HT1080 (cell line): ENCODE results near the gene NFKBIE. TPM values are rescaled to one million over a fixed set of nuclear protein-coding genes. Genes with fewer than 3 reads are reported as not detected.
"Not testable (repeated sequence)": the region's sequence is repeated elsewhere in the genome, so short reads cannot be mapped to it uniquely, and the experiment has no call there.

Experiments
- DNase-seq: peaks from one replicate; pipeline ENCODE4 v3.0.0-alpha.2; 2015; ENCODE audit warnings: low read depth
- polyA plus RNA-seq, 2 experiments: library from polyadenylated mRNA; depleted of rRNA; stranded (reverse); fragments of >200 nt; gene quantifications; 2 replicates each; pipeline ENCODE4 v1.2.3, GENCODE V29; 2015
- total RNA-seq: library from RNA; depleted of rRNA; stranded (reverse); fragments of >200 nt; shearing (Covaris generic); gene quantifications from 2 replicates; pipeline ENCODE4 v1.2.3, GENCODE V29; 2014; rRNA removed

Gene NFKBIE, protein sequence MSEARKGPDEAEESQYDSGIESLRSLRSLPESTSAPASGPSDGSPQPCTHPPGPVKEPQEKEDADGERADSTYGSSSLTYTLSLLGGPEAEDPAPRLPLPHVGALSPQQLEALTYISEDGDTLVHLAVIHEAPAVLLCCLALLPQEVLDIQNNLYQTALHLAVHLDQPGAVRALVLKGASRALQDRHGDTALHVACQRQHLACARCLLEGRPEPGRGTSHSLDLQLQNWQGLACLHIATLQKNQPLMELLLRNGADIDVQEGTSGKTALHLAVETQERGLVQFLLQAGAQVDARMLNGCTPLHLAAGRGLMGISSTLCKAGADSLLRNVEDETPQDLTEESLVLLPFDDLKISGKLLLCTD
- 11.4 and 12.5 TPM in 2 replicates for total RNA-seq
- 7.2 and 8.5 TPM in 2 replicates for polyA plus RNA-seq (2015; cell fraction: cytosol; rRNA removed)
- polyA plus RNA-seq (2015; cell fraction: nucleus; rRNA removed): 4.8 and 5.2 TPM in 2 replicates

DNA sequence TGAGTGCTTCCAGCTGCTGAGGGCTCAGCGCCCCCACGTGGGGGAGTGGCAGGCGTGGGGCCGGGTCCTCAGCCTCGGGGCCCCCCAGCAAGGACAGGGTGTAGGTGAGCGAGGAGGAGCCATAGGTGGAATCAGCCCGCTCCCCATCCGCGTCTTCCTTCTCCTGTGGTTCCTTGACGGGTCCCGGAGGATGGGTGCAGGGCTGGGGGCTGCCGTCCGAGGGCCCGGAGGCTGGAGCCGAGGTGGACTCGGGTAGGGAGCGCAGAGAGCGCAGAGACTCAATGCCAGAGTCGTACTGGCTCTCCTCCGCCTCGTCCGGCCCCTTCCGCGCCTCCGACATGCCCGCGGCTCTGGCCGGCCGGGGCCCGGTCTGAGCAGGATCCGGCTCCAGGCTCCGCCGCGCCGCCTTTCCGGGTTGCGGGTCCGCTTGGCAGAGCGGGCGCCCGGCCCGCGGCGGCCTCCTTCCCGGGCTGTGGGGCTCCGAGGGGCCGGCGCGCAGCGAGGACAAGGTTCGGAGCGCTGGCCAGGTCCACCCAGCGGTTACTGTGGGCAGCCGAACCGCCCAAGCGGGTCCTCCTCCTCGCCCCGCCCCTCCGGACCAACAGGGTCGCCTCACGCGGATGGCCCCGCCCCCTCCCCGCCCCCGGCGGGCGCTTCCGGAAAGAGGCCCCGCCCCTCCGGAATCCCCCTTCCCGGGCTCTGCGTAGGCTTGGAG, at the start of gene NFKBIE:
Gene NFKBIE, minus strand, starts transcription at position 545 of the 715 bp plus-strand sequence. Its CDS starts 205 bp downstream, at position 340.
- peak; percentile 59 for DNase-seq

DNA sequence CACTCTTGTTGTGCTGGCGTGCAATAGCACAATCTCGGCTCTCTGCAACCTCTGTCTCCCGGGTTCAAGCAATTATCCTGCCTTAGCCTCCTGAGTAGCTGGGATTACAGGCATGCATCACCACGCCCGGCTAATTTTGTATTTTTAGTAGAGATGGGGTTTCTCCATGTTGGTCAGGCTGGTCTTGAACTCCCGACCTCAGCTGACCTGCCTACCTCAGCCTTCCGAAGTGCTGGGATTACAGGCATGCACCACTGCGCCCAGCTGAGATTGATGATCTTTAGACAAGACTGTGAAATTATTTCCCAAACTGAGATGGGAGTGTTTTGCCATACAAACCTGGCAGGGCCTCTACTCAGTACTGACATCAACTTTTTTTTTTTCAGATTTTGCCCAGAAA, 49.3 kb upstream of the NFKBIE start:
- not testable (repeated sequence) for DNase-seq

DNA sequence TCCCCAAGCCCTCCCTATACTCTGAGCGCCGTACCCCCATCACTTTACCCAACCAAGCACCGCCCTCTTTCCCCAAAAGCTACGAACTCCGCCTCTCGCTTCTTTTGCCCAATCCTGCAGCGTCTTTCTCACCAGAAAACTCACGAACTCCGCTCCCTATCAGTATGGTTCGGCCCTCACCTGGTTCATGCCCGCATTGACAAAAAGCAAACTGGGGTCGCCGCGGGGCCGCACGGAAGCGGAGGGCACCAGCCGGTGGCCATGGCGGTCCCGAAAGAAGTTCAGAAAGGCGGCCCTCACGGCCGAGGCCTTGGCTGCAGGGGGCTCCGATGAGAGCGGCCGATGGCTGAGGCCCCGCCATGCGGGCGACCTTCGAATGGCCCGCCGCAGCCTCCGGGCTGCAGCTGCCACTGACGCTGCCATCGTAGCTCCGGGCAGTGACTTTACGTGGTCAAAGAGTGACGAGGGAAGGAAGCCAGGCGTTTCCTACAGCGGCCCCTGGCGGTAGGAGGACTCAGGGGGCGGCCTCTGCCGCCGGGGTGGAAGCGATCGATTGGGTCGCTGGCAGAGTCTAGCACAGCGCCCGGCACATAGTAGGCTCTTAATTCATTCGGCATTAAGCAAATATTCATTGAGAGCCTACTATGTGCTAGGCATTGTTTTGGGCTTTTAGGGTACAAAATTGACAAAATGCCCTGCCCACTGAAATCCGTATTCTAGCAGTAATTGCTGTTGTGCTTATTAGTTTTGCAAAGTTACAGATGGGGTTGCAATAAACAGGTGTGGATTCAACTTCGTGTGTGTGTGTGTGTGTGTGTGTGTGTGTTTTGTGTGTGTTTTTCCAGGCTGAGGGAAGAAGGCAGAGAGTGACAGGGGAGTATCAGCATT, 47.8 kb upstream of the NFKBIE start, which contains the start of gene AARS2:
Gene AARS2, minus strand, starts transcription at position 447 of the 888 bp plus-strand sequence. Its CDS starts 24 bp downstream, at position 423.
- DNase-seq: peak; percentile 73

DNA sequence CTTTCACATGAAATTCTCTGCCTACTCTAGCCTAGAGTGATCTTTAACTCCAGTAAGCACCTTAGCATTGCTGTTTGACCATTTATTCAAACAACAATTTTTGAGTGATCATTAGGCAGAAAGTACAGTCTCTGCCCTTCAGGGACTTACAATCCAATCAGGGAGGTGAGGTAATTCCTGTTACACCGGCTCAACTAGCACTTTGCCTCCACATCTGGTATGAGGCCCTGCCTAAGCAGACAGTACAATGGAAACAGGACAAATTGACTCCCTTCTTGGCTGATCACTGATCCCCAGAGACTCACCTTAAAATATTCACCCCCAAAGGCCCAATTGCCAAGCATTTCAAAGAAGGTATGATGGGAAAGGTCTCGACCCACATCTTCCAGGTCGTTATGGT, 46.4 kb upstream of the NFKBIE start:
- DNase-seq: no peak

DNA sequence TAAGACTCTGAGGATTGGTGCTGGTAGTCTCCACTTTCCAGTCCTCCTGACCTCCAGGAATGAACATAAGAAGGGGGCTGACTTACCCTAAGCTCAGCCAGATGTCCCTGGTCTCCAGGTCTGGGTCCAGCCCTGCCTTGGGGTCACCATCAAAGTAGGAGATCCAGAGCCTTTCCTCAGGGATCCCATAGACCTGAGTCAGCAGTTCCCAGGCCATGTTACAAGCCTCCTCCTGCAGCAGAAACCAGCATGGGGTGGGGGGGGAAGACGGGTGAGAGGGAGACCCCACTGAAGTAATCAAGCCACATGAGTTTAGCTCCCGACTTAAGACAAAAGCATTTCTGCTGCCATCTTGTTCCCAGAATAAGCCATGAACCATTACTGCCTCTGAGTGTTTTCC, 46.0 kb upstream of the NFKBIE start:
- DNase-seq: no peak

DNA sequence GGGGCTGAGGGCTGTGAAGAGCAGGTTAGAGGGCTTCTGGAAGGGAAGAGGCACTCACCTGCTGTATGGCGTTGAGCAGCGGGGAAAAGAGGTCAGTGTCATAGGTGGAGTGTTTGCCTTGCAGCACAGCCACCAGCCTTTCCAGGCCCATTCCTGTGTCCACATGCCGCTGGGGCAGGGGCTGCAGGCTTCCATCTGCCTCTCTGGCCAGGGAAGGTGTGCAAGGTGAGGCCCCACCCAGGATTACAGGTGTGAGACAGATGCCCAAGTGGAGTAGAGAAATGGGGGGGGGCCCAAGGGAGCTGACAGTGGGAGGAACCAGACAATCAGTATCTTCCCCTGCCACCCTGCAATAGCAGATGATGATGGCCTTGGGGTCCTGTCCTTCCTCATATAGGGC, 44.9 kb upstream of the NFKBIE start:
- no peak for DNase-seq

DNA sequence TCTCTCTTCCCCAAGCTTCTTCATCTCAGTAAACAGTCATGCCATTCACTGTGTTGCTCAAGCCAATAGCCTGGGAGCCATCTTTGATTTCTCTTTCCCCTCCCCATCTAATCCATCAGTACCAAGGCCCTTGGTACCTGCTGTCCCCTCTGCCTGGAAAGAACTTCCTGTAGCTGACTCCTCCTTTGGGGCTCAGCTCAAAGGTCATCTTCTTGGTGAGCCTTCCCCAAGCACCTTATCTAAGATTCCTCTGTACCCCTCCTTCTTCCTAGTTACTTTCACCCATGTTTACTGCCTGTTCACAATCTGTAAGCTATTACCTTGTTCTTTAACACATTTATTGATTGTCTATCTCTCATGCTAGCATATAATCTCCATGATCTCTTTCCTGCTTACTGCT, 44.3 kb upstream of the NFKBIE start:
- DNase-seq: no peak

DNA sequence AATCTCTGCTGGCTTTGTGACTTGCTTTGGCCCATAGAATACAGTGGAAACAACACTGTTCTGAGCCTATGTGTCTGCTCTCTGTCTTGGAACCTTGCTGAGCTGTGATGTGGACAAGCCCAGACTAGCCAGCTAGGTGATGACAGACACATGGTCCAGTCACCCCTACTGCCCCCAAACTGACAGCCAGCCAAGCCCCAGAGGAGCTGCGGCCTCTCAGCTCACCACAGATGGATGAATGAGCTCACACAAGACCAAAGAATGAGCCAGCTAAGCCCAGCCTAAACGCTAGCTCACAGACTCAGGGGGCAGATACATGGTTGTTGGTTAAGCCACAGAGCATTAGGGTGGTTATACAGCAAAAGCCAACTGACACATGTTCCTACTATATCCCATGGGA, 43.7 kb upstream of the NFKBIE start:
- DNase-seq: peak; percentile 36

DNA sequence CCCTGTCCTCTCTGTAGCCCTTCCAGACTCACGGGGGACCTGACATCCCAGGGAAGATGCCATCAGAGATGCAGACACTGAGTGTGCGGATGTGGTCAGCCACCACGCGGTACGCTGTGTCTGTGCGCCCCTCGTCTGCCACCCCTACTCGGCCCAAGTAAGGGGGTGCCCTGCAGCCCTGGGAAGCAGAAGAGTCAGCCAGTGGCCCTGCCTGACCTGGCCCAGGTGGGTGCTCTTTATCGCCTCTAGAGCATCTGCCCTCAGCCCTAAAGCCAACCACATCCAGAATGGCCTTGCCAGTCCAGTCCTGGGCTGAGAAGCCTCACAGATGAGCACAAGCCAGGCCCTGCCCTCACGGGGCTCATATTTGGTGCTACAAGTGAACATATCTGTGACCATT, 41.9 kb upstream of the NFKBIE start:
- no peak for DNase-seq

DNA sequence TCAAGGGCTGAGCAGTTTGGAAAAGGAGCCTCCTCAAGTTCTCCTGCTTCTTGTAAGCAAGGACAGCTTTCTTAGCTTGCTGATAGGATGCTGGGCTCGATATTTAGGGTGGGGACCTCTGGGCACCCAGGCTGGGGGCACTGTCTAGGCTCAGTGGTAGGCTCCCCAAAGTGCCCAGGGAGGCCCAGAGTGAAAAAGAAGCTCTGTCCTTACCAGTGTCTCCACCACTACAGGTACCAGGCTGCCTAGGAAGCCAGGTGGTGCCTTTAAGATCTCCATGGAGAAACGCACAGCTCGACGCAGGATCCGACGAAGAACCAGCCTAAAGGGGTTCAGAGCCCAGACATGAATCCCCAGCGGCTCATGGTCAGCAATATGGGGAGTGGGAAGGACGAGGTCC, 41.4 kb upstream of the NFKBIE start:
- DNase-seq: no peak

DNA sequence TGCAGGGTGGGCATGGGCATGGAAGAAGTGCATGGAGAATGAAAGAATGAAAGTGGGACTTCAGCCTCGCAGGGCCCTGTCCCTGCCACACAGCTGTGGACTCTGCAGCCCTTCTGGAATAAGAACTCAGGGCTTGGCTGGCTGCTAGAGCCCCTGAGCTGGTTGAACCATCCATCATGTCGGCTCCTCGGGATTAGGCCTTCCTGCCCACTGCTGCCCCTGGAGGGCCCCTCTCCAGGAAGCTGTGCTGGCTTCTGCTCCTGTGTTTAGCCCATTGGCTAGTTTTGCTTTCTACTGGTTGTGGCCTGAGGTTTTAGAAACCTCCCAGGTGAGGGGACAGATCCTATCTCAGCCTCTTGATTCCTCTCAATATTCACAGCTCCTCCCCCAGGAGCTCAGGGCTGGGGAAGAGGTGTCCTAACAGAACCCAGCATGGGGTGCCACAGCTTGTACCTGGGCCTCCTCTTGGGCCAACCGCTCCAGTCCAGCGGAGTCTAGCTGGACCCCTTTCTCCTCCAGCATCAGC, 39.9 kb upstream of the NFKBIE start:
- no peak for DNase-seq

DNA sequence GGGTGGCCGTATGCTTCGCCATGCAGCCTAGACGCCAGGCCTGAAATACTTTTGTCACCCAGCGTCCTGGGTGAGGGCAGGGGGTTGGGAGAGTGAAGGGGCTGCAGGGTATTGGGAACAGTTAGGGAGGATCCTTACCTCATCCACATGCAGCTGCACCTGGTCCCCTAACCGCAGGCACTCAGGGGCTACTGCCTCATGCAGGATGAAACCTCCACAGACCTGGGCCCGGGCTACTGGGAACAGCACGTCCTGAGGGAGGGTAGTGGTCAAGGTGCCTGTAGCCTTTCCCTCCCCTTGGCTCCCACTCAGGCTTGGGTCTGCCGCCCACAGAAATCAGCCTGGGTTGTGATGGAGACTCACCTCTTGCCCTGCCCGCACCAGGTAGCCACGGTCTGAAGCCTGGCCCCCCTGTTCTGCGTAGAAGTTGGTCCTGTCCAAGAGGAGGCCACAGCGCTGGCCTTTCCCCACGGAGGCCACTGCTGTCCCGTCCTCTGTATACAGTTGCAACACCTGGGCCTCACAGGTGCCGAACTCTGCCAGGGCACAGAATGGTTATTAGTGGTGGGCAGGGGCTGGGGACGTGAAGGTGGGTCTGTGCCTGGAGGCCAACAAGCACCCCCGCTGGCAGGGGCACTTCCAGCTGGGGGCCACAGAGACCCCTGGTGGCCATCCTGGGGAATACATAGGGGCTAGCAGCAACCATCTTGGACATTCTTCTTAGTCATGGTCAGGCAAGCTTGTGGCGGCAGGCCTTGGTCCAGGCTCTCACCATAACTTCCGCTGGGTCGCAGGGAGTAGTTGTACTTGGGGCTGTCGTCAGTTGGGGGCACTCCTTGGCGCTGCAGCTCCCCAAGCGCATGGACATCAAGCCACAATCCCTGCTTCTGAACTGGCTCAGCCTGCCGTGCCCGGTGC, 39.2 kb upstream of the NFKBIE start:
- peak; percentile 48 for DNase-seq

DNA sequence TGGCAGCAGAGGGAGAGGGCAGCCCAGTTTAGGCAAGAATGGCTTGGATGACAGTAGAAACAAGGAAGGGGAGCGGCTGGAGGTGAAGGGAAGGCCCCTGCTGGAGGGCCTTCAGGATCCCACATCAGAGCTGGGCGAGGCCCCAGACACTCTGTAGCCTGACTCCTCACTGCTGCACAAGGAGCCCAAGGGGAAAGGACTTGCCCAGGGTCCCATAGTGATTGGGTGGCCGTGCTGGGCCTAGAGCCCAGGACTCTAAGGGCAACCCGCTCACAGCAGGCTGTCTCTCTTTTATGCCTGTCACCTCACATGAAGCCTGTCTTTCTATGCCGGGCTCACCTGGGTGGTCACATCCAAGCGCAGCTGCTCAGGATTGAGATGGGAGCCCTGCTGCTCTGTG, 38.5 kb upstream of the NFKBIE start:
- no peak for DNase-seq

DNA sequence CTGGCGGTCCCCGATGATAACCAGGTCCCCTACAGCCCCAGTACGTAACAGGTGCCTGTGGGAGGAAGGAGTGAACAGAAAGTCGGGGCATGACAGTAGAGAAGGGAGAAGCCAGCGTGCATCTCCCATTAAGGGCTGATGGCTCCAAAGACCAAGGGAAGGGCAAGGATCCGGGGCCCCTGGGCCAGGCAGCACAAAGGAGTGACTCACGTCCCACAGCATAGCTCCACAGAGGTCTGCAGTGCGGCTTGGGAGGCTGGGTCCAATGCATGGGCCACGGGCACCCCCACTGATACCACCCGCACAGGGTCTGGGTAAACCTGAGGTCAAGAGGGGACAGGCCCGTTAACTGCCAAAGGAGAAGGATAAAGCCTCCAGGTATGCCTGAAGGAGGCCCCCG, 37.5 kb upstream of the NFKBIE start:
- no peak for DNase-seq

DNA sequence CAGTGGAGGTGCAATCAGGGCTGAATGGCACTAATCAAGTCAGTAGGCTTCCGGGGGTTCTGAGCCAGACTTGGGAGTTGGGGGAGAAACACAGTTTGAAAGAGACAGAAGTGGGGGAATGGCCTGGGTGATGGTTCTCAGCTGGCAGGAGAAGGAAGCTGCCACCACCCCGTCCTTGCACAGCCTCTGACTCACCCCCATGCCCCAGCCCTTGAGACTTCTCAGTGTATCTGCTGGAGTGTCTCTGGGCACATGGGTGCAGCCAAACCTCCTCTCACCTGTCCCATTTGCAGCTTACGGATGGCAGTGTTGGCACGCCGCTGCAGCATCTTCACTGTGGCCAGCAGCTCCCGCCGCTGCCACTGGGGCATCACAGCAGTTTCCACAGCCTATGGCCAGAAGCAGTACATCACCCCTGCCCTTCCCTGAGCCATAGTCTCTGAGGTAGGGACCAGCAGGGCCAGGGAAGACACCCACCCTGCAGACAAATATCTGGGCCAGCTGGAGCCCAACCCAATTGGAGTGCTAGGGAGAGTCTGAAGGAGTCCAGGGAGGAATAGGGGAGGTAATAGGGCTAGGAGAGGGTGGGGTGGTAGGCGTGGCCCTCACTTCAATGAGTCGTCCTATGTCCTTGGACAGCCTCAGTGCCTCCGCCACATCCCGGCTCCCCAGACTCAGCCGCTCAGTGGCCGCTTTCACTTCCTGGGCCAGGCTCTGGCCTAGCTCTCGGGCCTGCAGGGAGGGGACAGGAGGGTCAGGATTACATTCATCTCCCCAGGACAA, 36.6 kb upstream of the NFKBIE start:
- peak; percentile 34 for DNase-seq

DNA sequence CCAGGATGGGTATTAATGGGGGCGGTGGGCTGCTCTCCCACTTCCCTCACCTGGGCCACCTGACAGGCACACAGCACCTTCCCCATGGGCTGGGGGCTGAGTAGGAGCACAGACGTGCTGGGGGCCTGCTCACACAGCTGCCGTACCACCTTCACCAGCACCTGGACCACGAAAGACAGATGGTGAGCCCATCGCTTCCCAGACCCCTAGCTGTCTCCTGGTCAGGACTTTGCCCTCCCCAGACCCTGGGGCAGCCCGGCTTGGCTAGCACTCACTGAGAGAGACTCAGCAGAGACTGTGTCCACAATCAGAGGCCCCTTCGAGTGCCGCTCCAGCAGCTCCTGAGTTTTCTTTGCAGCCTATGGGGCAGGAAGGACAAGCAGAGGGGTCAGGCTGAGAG, 35.8 kb upstream of the NFKBIE start:
- DNase-seq: no peak

DNA sequence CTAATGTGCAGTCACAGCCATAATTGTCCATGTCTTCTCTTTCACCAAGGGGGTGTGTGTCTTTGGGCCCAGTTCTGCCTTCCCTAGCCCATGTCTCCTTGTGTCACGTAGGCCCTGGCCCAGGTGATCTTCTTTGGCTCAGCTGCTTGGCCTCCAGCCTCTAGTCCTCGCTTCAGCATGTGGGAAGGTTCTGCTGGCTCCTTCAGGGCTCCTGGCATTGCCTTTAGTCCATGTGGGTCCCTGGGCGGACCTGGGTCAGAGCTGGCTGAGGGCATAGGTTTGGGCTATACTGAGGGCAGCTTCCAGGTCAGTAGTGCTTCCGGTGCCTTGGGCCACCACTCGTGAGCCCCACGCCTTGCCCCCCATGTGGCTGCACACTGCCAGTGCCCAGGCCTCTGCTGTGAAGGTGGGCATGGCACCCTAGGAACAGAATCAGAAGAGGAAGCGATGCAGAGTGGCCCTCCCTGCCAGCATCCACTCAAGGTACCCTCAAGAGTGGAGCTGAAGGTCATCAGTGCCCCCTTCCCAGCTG, 35.0 kb upstream of the NFKBIE start:
- no peak for DNase-seq

DNA sequence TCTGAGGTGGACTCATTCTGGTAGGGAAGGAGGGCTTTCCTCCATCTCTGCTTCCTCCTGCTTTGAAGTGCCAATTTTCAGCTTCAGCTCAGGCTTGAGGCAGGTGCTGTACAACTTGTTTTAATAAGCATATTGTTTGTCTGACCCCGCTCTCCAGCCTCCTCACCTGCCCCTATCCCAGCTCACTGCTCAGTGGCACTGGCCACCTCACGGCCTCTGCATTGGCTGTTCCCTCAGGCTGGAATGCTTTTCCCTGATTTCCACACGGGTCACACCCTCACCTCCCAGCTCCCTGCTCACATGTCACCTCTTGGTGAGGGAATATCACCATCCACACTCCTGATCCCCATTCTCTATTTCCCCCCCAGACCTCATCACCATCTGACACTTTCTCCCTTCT, 33.5 kb upstream of the NFKBIE start:
- no peak for DNase-seq
